Measurements from ENCODE around the gene PTPRQ.

The PTPRQ gene

GRCh38 chr12:80602455-80602854 lies 158.4 kb downstream of the PTPRQ start:
- no peak for DNase-seq (ENCODE audit: low read depth)
- no peak overlapping the region for H3K4me3 ChIP-seq (ENCODE audit: low read length)
- no peak for TF ChIP-seq CTCF (IDR thresholded peaks at IDR 0.05; ENCODE audit: insufficient read depth, low read depth, low read length, missing control alignments)

GRCh38 chr12:80607361-80608135 lies 163.5 kb downstream of the PTPRQ start:
- no peak overlapping the region for H3K4me3 ChIP-seq (ENCODE audit: low read length)
- DNase-seq (ENCODE audit: low read depth): peak; percentile 14
- TF ChIP-seq CTCF (IDR thresholded peaks at IDR 0.05; ENCODE audit: insufficient read depth, low read depth, low read length, missing control alignments): peak; percentile 51

GRCh38 chr12:80617733-80618132 lies 173.7 kb downstream of the PTPRQ start:
- no peak for DNase-seq (ENCODE audit: low read depth)
- TF ChIP-seq CTCF (IDR thresholded peaks at IDR 0.05; ENCODE audit: insufficient read depth, low read depth, low read length, missing control alignments): no peak

GRCh38 chr12:80620281-80620680 lies 176.2 kb downstream of the PTPRQ start:
- DNase-seq (ENCODE audit: low read depth): no peak
- no peak overlapping the region for H3K4me3 ChIP-seq (ENCODE audit: low read length)
- TF ChIP-seq CTCF (IDR thresholded peaks at IDR 0.05; ENCODE audit: insufficient read depth, low read depth, low read length, missing control alignments): no peak

More at GRCh38 chr12:80617733-80618132, 173.7 kb downstream of the PTPRQ start:
- no peak overlapping the region for H3K4me3 ChIP-seq (ENCODE audit: low read length)

GRCh38 chr12:80622271-80622670 lies 178.2 kb downstream of the PTPRQ start:
- no peak overlapping the region for H3K4me3 ChIP-seq (ENCODE audit: low read length)
- peak; percentile 10 for DNase-seq (ENCODE audit: low read depth)
- peak; percentile 40 for TF ChIP-seq CTCF (IDR thresholded peaks at IDR 0.05; ENCODE audit: insufficient read depth, low read depth, low read length, missing control alignments)

GRCh38 chr12:80625051-80625450 lies 181.0 kb downstream of the PTPRQ start:
- no peak overlapping the region for H3K4me3 ChIP-seq (ENCODE audit: low read length)
- DNase-seq (ENCODE audit: low read depth): no peak
- no peak for TF ChIP-seq CTCF (IDR thresholded peaks at IDR 0.05; ENCODE audit: insufficient read depth, low read depth, low read length, missing control alignments)

- no peak for DNase-seq (ENCODE audit: low read depth)
- no peak overlapping the region for H3K4me3 ChIP-seq (ENCODE audit: low read length)
- TF ChIP-seq CTCF (IDR thresholded peaks at IDR 0.05; ENCODE audit: insufficient read depth, low read depth, low read length, missing control alignments): no peak
Observed at GRCh38 chr12:80625901-80626300, 181.9 kb downstream of the PTPRQ start.
